Gastroesophageal sphincter (tissue), 4 donors: ENCODE measurements around the gene KLC1. TPM values are rescaled to one million over a fixed set of nuclear protein-coding genes. Genes with fewer than 3 reads are reported as not detected.

ENCODE experiments used
- ATAC-seq: fragments of 150-250 bp; one replicate; pipeline ENCODE4 v1.9.1; 2016; ENCODE audit warnings: mild to moderate bottlenecking, moderate library complexity
- H3K27ac ChIP-seq, 4 donors: fragments of 200-600 bp; sonication (generic) in 3 of 4; 1 replicate in 3 of 4; 2 replicates in 1 of 4; pipeline ENCODE4 v1.5.1; 2016 to 2019
- H3K27me3 ChIP-seq: fragments of 200-600 bp; sonication (generic); one replicate; pipeline ENCODE4 v1.5.1; 2019
- H3K36me3 ChIP-seq, 2 donors: fragments of 200-600 bp; sonication (generic); one replicate each; pipeline ENCODE4 v1.5.1; 2019; ENCODE audit warnings: control low read depth in 1 of 2
- H3K4me1 ChIP-seq, 3 donors: fragments of 200-600 bp; sonication (generic); 1 replicate in 2 of 3; 2 replicates in 1 of 3; pipeline ENCODE4 v1.5.1; 2016 to 2019; ENCODE audit warnings: control low read depth in 2 of 3
- H3K4me3 ChIP-seq, 2 donors: fragments of 200-600 bp; sonication (generic); one replicate each; pipeline ENCODE4 v1.5.1; 2019; ENCODE audit warnings: mild to moderate bottlenecking in 1 of 2, moderate library complexity in 1 of 2
- H3K9me3 ChIP-seq, 3 donors: fragments of 200-600 bp; sonication (generic); one replicate each; pipeline ENCODE4 v1.5.1; 2017 to 2019; ENCODE audit warnings: control low read depth in 2 of 3
- EP300 ChIP-seq: sonication (generic); formaldehyde crosslinking; IDR thresholded peaks from one replicate; pipeline ENCODE4 v1.6.1; 2017; ENCODE audit warnings: antibody characterized with exemption, mild to moderate bottlenecking
- POLR2A ChIP-seq, 2 donors: fragments of 450-650 bp; IDR thresholded peaks; one replicate each; pipeline ENCODE4 v1.6.1; 2017; ENCODE audit warnings: antibody characterized with exemption in 2 of 2, mild to moderate bottlenecking in 2 of 2, moderate library complexity in 1 of 2
- POLR2AphosphoS5 ChIP-seq: sonication (generic); formaldehyde crosslinking; IDR thresholded peaks from one replicate; pipeline ENCODE4 v1.6.1; 2017; ENCODE audit warnings: antibody characterized with exemption
- WGBS, 2 donors: methylation state at CpG; one replicate each; pipeline ENCODE4 v1.1.5; 2018; ENCODE audit warnings: low coverage in 1 of 2; 5-methylcytosine and 5-hydroxymethylcytosine counted together
- total RNA-seq, 4 donors: library from RNA; depleted of rRNA; stranded (reverse); fragments of >200 nt; gene quantifications; one replicate each; pipeline ENCODE4 v1.1.0, GENCODE V29; 2016
- TF ChIP-seq, protein P1 (sequence below), 4 experiments: fragments of 200-600 bp in 2 of 4; fragments of 450-650 bp in 2 of 4; sonication (generic) in 1 of 4; IDR thresholded peaks; one replicate each; pipeline ENCODE4 v1.5.1; 2017 to 2019; ENCODE audit warnings: antibody characterized with exemption in 4 of 4, mild to moderate bottlenecking in 2 of 4, moderate library complexity in 2 of 4

KLC1 gene
- total RNA-seq, 4 donors from 2014 or later, result 275 to 390 (median 339) TPM

DNA sequence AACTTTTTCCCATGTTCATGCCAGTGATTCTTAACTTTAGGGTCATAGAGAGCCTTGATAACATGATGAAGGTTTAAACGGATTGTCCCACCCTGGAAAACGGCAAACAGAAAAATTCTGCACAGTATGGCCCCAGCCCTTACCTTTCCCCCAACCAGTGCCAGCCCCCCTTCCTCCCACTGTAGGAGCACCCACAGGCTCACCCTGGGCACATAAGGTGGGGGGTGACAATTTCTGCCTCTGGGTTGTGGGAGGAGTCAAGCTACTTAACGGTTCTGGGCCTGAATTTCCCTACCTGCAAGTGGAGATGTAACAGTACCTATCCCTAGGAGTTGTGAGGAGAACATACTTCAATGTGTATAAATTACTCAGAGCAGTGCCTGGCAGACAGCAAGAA, 68.2 kb downstream of the KLC1 start:
- Histone ChIP-seq H3K27ac (peak overlapping the region in 3 of 4 donors; percentile 66 to 77 (median 73)), H3K4me1 (peaks cover 3 to 77% (median 37%) of the 10 kb centered on the region in 3 donors), H3K36me3 (peaks cover 0 to 80% of the 10 kb centered on the region in 2 donors), H3K4me3 (no peak overlapping the region), H3K9me3 (no peaks in the 10 kb centered on the region), H3K27me3 (no peaks in the 10 kb centered on the region)
- 0 to 15% methylated on average over 2 to 3 of the region's 3 CpGs for WGBS, 2 donors
- TF ChIP-seq EP300 (no peak), POLR2A (IDR thresholded peaks at IDR 0.05) (no peak), POLR2AphosphoS5 (no peak)
- TF ChIP-seq, protein P1, sequence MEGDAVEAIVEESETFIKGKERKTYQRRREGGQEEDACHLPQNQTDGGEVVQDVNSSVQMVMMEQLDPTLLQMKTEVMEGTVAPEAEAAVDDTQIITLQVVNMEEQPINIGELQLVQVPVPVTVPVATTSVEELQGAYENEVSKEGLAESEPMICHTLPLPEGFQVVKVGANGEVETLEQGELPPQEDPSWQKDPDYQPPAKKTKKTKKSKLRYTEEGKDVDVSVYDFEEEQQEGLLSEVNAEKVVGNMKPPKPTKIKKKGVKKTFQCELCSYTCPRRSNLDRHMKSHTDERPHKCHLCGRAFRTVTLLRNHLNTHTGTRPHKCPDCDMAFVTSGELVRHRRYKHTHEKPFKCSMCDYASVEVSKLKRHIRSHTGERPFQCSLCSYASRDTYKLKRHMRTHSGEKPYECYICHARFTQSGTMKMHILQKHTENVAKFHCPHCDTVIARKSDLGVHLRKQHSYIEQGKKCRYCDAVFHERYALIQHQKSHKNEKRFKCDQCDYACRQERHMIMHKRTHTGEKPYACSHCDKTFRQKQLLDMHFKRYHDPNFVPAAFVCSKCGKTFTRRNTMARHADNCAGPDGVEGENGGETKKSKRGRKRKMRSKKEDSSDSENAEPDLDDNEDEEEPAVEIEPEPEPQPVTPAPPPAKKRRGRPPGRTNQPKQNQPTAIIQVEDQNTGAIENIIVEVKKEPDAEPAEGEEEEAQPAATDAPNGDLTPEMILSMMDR (IDR thresholded peaks at IDR 0.05), result no peak
- ATAC-seq, result no peak

DNA sequence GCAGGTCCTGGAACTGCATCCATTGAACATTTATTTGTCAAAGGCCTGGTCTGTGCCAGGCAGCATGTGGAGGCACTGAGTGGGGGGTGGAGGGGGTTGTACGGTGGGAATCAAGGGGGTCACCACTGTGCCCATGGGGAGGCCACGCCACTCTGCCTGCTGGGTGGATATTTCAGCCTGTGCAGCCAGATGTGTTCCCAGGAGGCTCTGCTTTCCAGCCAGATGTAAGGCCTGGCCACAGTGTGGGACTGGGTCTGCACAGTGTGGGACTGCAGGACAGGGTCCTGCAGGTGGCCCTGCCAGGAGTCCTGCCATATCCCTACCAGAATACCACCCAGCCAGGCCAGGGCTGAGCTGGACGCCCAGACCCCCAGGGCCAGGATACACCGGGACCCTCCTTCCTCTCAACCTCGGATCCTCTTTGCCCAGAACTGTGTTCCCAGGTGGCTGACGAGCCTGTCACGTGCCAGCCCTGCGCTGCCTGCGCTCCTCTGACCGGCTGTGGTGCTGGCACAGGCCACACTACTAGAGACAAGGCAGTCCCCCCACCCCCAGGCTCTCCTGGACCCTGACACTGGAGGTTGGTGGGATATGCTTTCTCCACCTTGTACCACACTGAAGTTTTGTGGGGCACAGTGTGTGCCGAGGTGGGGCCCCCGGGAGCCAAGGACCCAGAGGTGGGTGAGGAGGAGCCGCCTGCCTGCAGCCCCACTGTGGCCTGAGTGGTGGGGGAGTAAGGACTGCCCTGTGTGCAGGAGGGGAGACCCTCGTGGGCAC, 68.8 kb downstream of the KLC1 start:
- no peaks in the 10 kb centered on the region for H3K27me3 ChIP-seq
- H3K36me3 ChIP-seq, result peaks cover 0 to 80% of the 10 kb centered on the region in 2 donors
- peak overlapping the region in 3 of 4 donors; percentile 66 to 77 (median 73) for H3K27ac ChIP-seq
- WGBS, 2 donors, result no CpG with 5 or more reads among the region's 14 CpGs
- TF ChIP-seq EP300 (no peak), POLR2AphosphoS5 (no peak), POLR2A (IDR thresholded peaks at IDR 0.05) (no peak)
- TF ChIP-seq, protein P1 (IDR thresholded peaks at IDR 0.05), result no peak
- H3K4me3 ChIP-seq, result no peak overlapping the region
- no peak for ATAC-seq
- no peaks in the 10 kb centered on the region for H3K9me3 ChIP-seq
- H3K4me1 ChIP-seq, result peaks cover 3 to 83% (median 37%) of the 10 kb centered on the region in 3 donors

DNA sequence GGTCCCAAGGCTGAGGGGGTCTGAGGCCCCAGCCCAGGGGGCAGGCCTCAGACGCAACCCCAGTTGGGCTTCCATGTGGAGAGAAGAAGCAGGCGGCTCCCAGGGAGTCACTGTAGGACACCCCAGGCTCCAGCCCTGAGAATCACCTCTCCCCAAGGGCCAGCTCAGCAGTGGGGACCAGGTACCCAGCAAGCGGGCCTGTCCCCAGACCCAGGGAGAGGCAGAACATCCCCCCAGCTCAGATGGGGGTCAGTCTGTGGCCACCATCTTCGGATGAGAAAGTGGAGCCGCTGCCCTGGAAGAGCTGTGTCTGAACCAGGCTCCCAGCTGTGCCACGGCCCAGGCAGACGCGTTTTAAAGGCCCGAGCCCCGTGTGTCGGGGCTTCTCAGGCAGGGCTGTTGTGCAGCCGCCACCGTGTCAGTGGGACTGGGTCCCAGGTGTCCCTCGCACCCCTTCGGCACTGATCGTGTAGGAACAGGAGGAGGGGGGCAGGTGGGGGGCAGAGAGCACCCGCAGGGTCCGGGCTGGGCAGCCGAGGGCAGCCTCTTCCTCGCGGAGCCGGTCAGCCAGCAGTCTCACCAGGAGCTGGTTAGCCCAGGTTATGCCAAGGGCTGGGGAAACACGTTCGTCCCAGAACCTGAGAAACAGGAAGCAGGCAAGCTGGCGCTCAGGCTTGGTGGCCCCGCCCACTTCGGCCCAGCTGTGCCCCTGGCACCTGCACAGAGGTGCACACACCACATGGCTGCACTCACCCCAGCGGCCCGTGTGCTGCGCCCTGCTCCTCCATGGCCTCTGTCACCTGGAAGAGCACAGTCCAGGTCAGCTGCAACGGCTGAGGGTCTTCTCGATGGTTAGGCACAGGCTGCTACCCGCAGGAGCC, 69.6 kb downstream of the KLC1 start:
- H3K4me1 ChIP-seq, result peaks cover 3 to 90% (median 37%) of the 10 kb centered on the region in 3 donors
- H3K9me3 ChIP-seq, result no peaks in the 10 kb centered on the region
- no peak overlapping the region for H3K4me3 ChIP-seq
- TF ChIP-seq, protein P1 (IDR thresholded peaks at IDR 0.05), result no peak
- TF ChIP-seq POLR2A (IDR thresholded peaks at IDR 0.05), result no peak
- no peak for TF ChIP-seq EP300
- no peak for TF ChIP-seq POLR2AphosphoS5
- 84% methylated on average over 5 of the region's 33 CpGs; no CpG with 5 or more reads in 1 of the 2 donors for WGBS, 2 donors
- peaks cover 0 to 80% of the 10 kb centered on the region in 2 donors for H3K36me3 ChIP-seq
- no peaks in the 10 kb centered on the region for H3K27me3 ChIP-seq
- no peak for ATAC-seq
- H3K27ac ChIP-seq, result peak overlapping the region in 3 of 4 donors; percentile 66 to 77 (median 73)

DNA sequence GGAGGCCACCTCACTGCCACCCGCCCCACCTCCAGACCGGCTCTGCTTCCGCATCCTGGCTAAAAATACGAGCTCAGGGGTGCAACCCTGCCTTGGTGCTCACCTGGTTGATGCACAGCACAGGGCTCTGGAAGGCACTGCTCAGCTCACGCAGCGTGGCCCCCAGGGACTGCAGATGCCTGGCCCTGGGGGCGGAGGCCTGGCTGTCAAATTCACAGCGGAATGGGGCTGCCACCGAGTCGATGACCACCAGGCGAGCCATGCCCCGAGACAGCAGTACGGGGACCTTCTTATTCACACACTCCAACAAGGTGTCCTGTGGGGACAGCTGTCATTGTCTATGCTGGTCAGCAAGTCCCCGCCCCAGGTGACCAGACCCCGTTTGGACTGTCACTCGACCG, 70.2 kb downstream of the KLC1 start:
- Histone ChIP-seq H3K27ac (peak overlapping the region in 3 of 4 donors; percentile 31 to 77 (median 66)), H3K9me3 (no peaks in the 10 kb centered on the region), H3K4me1 (peaks cover 3 to 90% (median 37%) of the 10 kb centered on the region in 3 donors), H3K27me3 (no peaks in the 10 kb centered on the region), H3K4me3 (no peak overlapping the region), H3K36me3 (peaks cover 0 to 80% of the 10 kb centered on the region in 2 donors)
- TF ChIP-seq, protein P1 (IDR thresholded peaks at IDR 0.05), result no peak
- TF ChIP-seq POLR2A (IDR thresholded peaks at IDR 0.05) (no peak), POLR2AphosphoS5 (no peak), EP300 (no peak)
- 82 to 91% methylated on average over 3 to 4 of the region's 17 CpGs for WGBS, 2 donors
- no peak for ATAC-seq
